Activated CD8-positive, alpha-beta memory T cell treated with anti-CD3 and anti-CD28 coated beads, Interleukin-2, amount 50 U/mL, for 48 hours (primary cell): ENCODE data around the gene CTDP1.
"Not testable (repeated sequence)": the region's sequence is repeated elsewhere in the genome, so short reads cannot be mapped to it uniquely, and the experiment has no call there.

Experiments
- DNase-seq: peaks from one replicate; pipeline ENCODE4 v3.0.0-alpha.2; 2020

The CTDP1 gene

GRCh38 chr18:79683626-79684282 lies 4.2 kb downstream of the CTDP1 start:
- DNase-seq: no peak

- peak; percentile 66 for DNase-seq
Measured at GRCh38 chr18:79684283-79684631, 4.7 kb downstream of the CTDP1 start.

GRCh38 chr18:79684787-79685186 lies 5.2 kb downstream of the CTDP1 start:
- DNase-seq: no peak

- DNase-seq: no peak
Measured at GRCh38 chr18:79685281-79685680, 5.7 kb downstream of the CTDP1 start.

GRCh38 chr18:79685971-79686370 lies 6.4 kb downstream of the CTDP1 start:
- DNase-seq: no peak

- no peak for DNase-seq
Measured at GRCh38 chr18:79687806-79688205, 8.2 kb downstream of the CTDP1 start.

GRCh38 chr18:79690071-79690470 lies 10.5 kb downstream of the CTDP1 start:
- peak; percentile 39 for DNase-seq

- peak; percentile 47 for DNase-seq
Measured at GRCh38 chr18:79690586-79691482, 11.2 kb downstream of the CTDP1 start.

- DNase-seq: no peak
Measured at GRCh38 chr18:79692056-79692455, 12.5 kb downstream of the CTDP1 start.

GRCh38 chr18:79692886-79693285 lies 13.3 kb downstream of the CTDP1 start:
- no peak for DNase-seq

GRCh38 chr18:79693561-79694205 lies 14.1 kb downstream of the CTDP1 start:
- no peak for DNase-seq

- not testable (repeated sequence) for DNase-seq
Measured at GRCh38 chr18:79694206-79694894, 14.7 kb downstream of the CTDP1 start.

GRCh38 chr18:79694895-79695213 lies 15.3 kb downstream of the CTDP1 start:
- DNase-seq: no peak

- no peak for DNase-seq
Measured at GRCh38 chr18:79695269-79695668, 15.7 kb downstream of the CTDP1 start.

- no peak for DNase-seq
Measured at GRCh38 chr18:79695856-79696850, 16.6 kb downstream of the CTDP1 start.

- DNase-seq: no peak
Measured at GRCh38 chr18:79697178-79697577, 17.6 kb downstream of the CTDP1 start.

GRCh38 chr18:79697976-79698375 lies 18.4 kb downstream of the CTDP1 start:
- DNase-seq: no peak

GRCh38 chr18:79698668-79699335 lies 19.2 kb downstream of the CTDP1 start:
- DNase-seq: no peak

- no peak for DNase-seq
Measured at GRCh38 chr18:79699653-79700052, 20.1 kb downstream of the CTDP1 start.

GRCh38 chr18:79702906-79703305 lies 23.3 kb downstream of the CTDP1 start:
- no peak for DNase-seq

GRCh38 chr18:79704631-79705030 lies 25.0 kb downstream of the CTDP1 start:
- no peak for DNase-seq

GRCh38 chr18:79705272-79705671 lies 25.7 kb downstream of the CTDP1 start:
- no peak for DNase-seq
